Activated naive CD8-positive, alpha-beta T cell treated with anti-CD3 and anti-CD28 coated beads for 36 hours (primary cell): ENCODE results near the gene KIRREL1. TPM values are rescaled to one million over a fixed set of nuclear protein-coding genes. Genes with fewer than 3 reads are reported as not detected.

ENCODE experiments used
- DNase-seq: peaks from one replicate; pipeline ENCODE4 v3.0.0; 2021
- H3K27ac Mint-ChIP-seq: one replicate; pipeline ENCODE4 v1.8.0; 2022; ENCODE audit warnings: mild to moderate bottlenecking, moderate library complexity, mixed read lengths
- H3K27me3 Mint-ChIP-seq: one replicate; pipeline ENCODE4 v1.8.0; 2022; ENCODE audit warnings: mild to moderate bottlenecking, mixed read lengths
- H3K36me3 Mint-ChIP-seq: one replicate; pipeline ENCODE4 v1.8.0; 2021; ENCODE audit warnings: mild to moderate bottlenecking, mixed read lengths
- H3K4me1 Mint-ChIP-seq: one replicate; pipeline ENCODE4 v1.8.0; 2021; ENCODE audit warnings: mixed read lengths
- H3K4me3 Mint-ChIP-seq: one replicate; pipeline ENCODE4 v1.8.0; 2022; ENCODE audit warnings: mild to moderate bottlenecking, moderate library complexity, mixed read lengths
- H3K9me3 Mint-ChIP-seq: one replicate; pipeline ENCODE4 v1.8.0; 2022; ENCODE audit warnings: mixed read lengths
- total RNA-seq, 2 experiments: library from RNA; stranded (reverse); gene quantifications; one replicate each; pipeline ENCODE4 v1.2.3, GENCODE V29; 2021

KIRREL1 gene
- total RNA-seq, 2 experiments from 2014 or later, result 0.10 to 0.16 TPM

DNA sequence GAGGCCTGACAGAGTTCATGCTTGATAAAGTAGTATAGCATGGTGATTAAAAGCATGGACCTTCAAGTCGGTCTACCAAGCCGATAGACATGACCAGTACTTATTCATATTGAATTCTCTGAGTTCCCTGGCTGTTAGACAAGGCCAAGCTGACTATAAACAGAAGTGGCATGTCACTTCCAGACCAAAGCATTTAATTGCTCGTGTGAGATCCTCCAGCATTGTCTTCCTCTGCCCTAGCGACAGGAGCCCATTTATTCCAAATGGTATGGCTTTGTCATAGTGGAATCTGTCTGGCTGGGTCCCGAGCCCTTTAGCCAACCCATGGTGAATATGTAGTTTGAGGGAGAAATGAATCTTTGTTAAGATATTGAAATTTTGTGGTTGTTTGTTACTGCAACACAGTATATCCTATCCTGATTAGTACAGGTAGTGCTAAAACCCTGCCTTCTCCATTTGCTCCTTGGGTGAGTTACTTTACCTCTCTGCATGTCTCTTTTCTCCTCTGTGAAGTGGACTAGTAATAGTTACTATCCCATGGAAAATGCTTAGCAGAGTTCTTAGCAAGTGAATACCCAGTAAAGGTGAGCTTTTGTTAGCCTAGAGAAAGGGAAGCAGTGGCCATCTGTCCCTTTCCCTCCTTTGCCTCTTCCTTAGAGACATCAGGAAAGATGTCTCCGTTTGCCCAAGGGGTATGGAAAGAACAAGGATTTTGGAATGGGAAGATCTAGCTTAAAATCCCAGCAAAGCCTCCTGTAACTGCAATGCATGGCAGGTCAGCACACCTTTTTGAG is 109.6 kb downstream of the KIRREL1 start:
- H3K4me1 Mint-ChIP-seq, result peaks cover 10% of the 10 kb centered on the region
- H3K4me3 Mint-ChIP-seq, result no peak overlapping the region
- no peak overlapping the region for H3K27ac Mint-ChIP-seq
- DNase-seq, result no peak
- H3K9me3 Mint-ChIP-seq, result no peaks in the 10 kb centered on the region
- no peaks in the 10 kb centered on the region for H3K36me3 Mint-ChIP-seq
- peaks cover 14% of the 10 kb centered on the region for H3K27me3 Mint-ChIP-seq

DNA sequence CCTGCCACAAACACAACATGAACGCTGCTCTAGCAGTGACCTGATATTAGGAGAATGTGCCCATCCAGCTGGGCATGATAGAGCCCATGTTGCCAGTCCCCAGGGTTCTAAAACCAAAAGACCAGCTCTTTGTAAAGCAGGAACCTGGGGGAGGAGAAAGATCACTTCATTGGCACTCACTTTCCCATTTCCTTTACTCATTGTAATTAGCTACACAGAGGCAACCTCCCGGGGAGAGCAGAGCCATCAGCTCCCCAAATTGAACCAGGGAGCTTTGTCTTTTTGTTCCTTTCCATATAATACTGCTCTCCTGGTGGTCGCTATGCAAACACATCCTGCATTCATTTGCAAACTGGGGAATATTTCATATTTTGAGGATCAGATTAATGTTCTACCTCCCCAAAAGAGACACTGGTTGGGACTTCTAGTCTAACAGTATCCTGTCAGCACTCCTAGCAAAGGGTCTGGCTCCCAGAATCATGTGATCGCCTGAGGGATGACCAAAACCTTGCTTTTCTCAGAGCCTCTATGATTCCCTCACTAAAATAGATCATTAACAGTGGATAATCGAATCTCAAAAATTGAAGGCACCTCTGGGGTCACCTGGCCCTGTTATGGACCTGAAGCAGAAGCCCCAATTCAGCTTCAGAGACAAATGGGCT is 110.5 kb downstream of the KIRREL1 start:
- Mint-ChIP-seq H3K27me3 (peaks cover 14% of the 10 kb centered on the region), H3K36me3 (no peaks in the 10 kb centered on the region), H3K4me3 (no peak overlapping the region), H3K9me3 (no peaks in the 10 kb centered on the region), H3K4me1 (peaks cover 10% of the 10 kb centered on the region), H3K27ac (no peak overlapping the region)
- DNase-seq, result no peak

DNA sequence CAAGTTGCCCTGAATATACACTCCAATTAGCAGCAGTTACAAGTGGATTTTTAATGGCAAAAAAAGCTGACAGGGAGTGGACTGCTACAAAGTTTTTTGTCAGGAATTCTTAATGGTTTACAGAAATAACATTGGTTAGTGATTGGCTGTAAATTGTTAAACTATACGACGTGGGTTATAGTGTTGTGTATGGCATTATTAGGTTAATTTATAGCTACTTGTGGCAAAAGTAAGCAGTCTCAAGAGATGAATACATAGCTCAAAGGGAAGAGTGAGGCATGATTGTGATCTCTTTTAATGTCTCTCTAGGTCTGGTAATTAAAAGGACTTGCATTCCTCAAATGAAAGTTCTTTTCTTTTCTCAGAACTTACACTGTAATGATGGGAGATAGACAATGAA is 111.4 kb downstream of the KIRREL1 start:
- H3K36me3 Mint-ChIP-seq, result no peaks in the 10 kb centered on the region
- H3K4me3 Mint-ChIP-seq, result no peak overlapping the region
- peaks cover 3% of the 10 kb centered on the region for H3K9me3 Mint-ChIP-seq
- peaks cover 10% of the 10 kb centered on the region for H3K4me1 Mint-ChIP-seq
- H3K27ac Mint-ChIP-seq, result no peak overlapping the region
- peaks cover 14% of the 10 kb centered on the region for H3K27me3 Mint-ChIP-seq
- DNase-seq, result no peak

DNA sequence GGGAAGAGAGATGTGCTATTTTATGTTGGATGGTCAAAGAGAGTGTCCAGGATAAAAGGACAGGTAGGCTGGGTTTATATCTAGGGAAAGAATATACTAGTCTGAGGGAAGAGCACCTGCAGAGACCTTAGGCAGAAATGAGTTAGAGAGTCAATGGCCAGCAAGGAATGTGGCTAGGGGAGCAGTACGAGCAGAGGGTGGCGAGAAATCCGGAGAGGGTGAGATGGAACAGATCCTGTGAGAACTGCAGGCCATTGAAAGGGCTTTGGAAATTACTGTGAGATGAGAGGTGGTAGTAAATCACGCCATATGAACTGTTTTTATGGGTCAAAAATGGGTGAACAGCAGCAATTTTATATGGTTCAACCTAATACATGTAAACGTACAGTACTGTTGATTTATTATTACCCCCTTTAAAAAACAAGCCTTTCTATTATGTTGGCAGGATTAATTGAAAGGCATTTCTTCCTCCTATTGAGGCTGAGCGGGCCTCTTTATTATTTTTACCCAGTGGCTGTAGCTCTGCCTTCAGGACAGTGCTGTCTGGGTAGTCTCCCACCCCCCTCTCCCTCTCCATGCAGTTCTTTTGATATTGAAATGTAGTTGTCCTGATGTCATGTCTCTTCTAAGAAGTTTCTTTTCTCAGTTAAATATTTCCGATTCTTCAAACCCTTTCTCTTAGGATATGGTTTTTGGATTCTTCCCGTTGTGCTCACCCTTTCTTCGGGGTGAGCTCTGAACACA is 112.1 kb downstream of the KIRREL1 start:
- Mint-ChIP-seq H3K4me1 (peaks cover 10% of the 10 kb centered on the region), H3K27me3 (peaks cover 14% of the 10 kb centered on the region), H3K36me3 (no peaks in the 10 kb centered on the region), H3K9me3 (peaks cover 3% of the 10 kb centered on the region), H3K27ac (no peak overlapping the region), H3K4me3 (no peak overlapping the region)
- no peak for DNase-seq

DNA sequence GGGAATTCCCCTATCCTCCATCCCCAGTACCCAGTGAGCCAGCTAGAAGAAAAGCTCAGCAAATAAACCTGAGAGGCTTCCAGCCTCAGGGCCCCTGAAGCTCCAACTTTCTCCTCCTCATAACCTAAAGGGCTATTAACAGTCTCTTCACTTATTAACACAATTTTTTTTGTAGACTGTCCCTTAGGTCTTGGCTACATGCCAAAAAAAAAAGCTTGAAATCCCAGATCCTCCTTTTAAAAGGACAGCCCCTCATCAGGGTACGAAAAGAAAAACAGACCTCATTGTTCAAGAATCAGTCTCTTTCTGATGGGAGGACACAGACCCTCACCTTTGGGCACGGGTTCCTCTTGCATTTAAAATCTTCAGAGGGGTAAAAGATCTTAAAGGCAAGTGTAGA is 114.5 kb downstream of the KIRREL1 start:
- peaks cover 3% of the 10 kb centered on the region for H3K4me1 Mint-ChIP-seq
- no peak overlapping the region for H3K4me3 Mint-ChIP-seq
- DNase-seq, result no peak
- no peak overlapping the region for H3K27ac Mint-ChIP-seq
- peaks cover 25% of the 10 kb centered on the region for H3K27me3 Mint-ChIP-seq
- peaks cover 3% of the 10 kb centered on the region for H3K9me3 Mint-ChIP-seq
- peaks cover 2% of the 10 kb centered on the region for H3K36me3 Mint-ChIP-seq

DNA sequence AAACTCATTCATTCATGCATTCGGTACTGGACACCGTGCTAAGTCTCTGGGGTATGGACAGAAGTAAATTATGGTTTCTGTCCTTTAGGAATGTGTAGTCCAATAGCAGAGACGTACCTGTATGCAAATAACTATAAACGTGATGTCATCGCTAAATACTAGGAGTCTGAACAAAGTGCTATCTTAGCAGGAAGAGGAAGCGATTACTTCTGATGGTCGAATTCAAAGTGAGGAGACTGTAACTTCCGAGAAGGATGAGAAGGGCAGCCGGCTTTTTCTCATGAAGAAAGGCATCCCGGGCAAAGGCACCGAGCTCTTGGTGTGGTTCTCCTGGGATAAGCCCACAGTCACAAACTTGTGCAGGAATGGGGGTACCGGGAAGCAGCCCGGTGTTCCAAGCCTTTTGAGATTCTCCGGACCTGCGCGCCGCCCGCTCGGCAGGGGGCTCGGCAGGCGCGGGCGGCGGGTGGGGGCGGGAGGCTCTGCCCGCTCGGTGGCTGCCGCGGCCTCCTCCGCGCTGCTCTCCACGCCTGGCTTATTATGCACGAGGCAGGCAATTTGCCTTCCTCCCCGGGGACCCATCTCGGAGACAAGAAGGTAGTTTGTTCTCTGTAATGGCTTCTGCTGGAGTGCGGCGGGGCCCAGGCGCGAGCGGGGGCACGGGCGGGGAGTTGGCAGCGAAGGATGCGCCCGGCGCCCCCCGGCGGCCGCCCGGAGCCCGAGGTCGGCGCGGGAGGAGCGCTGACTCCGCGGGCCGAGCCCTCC is 119.7 kb downstream of the KIRREL1 start:
- DNase-seq, result peak; percentile 66
- H3K27ac Mint-ChIP-seq, result no peak overlapping the region

DNA sequence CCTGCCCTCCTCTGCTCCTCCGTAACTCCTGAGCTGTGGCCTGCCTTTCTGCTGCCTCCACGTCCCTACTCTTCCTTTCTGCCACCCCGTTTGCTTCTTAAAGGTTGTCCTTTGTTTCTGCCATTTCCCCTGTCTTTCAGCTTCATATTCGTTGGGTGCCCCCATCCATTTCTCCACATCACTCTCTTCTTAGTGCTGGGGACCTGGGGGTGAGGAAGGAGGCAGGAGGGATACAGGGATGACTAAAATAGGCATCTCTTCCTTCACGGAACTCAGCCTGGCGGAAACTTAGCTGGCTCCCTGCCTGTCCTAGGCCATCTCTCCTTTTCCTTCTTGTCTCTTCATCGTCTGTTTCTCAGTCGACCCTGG is 120.3 kb downstream of the KIRREL1 start:
- H3K27me3 Mint-ChIP-seq, result peaks cover 55% of the 10 kb centered on the region
- H3K4me1 Mint-ChIP-seq, result peaks cover 9% of the 10 kb centered on the region
- DNase-seq, result no peak
- H3K36me3 Mint-ChIP-seq, result peaks cover 2% of the 10 kb centered on the region
- H3K27ac Mint-ChIP-seq, result no peak overlapping the region
- peak overlapping the region; percentile 72 for H3K4me3 Mint-ChIP-seq
- peaks cover 3% of the 10 kb centered on the region for H3K9me3 Mint-ChIP-seq

More for the DNA sequence above, 119.7 kb downstream of the KIRREL1 start:
- Mint-ChIP-seq H3K4me3 (peak overlapping the region; percentile 49), H3K27me3 (peaks cover 50% of the 10 kb centered on the region), H3K9me3 (peaks cover 3% of the 10 kb centered on the region), H3K36me3 (peaks cover 2% of the 10 kb centered on the region), H3K4me1 (peaks cover 9% of the 10 kb centered on the region)

DNA sequence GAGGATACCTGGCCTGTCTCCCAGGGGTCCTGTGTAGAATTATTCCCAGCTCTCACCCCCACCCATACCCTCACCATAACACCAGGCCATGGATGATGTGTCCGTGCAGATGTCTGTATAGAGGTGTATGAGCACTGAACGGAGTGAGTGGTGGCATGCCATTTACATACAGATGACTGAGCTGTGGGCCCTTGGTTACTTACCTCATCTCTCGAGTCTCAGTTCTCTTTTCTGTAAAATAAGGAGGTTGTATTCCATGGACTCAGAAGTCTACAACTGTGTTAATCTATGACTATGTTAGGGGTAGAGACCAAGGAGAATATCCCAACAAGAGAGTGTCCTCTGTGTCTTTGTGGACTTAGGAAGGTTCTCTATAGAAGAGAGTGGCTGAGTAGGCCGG is 121.7 kb downstream of the KIRREL1 start:
- no peak overlapping the region for H3K27ac Mint-ChIP-seq
- DNase-seq, result no peak
- H3K9me3 Mint-ChIP-seq, result no peaks in the 10 kb centered on the region
- peaks cover 68% of the 10 kb centered on the region for H3K27me3 Mint-ChIP-seq
- H3K4me3 Mint-ChIP-seq, result no peak overlapping the region
- peaks cover 2% of the 10 kb centered on the region for H3K36me3 Mint-ChIP-seq
- H3K4me1 Mint-ChIP-seq, result peaks cover 9% of the 10 kb centered on the region

DNA sequence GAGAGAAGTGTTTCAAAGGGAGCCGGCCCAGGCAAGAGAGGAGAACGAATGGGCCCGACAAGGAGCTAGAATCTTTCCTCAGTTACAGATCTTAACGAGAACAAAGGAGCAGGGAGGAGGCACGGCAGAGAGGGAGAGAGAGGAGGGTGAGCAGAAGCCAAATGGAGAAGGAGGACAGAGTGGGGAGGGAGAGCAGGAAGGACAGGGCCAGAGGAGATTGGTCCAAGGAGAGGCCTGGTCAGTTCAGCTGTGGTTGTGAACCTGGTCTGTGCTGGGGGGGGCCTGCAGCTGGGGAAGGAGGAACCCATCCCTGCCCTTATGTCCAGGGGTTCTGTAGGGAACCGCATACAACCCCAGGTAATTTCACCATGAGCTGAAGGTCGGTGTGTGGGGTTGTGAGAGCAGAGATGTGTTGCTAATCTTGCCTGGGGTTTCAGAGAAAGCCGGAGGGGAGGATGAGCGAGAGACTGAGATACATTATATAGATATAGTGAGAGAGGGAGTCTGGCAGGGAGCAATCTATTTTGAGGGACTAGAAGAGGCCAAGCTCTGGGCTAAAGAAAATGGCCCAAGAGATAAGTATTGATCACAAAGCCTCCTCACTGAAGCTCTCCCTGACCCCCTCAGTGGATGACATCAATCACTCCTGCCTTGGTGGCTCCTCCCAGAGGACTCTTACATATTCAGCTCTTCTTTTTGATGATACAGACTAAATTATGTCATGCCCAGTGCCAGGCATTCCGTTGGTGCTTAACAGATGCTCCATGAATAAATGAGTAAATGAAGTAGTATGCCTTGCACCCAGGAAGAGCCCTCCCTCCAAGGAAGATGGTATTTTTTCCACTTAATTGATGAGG is 123.1 kb downstream of the KIRREL1 start:
- no peak overlapping the region for H3K4me3 Mint-ChIP-seq
- H3K27me3 Mint-ChIP-seq, result peaks cover 82% of the 10 kb centered on the region
- H3K4me1 Mint-ChIP-seq, result peaks cover 9% of the 10 kb centered on the region
- peaks cover 2% of the 10 kb centered on the region for H3K36me3 Mint-ChIP-seq
- H3K27ac Mint-ChIP-seq, result no peak overlapping the region
- H3K9me3 Mint-ChIP-seq, result no peaks in the 10 kb centered on the region
- no peak for DNase-seq

DNA sequence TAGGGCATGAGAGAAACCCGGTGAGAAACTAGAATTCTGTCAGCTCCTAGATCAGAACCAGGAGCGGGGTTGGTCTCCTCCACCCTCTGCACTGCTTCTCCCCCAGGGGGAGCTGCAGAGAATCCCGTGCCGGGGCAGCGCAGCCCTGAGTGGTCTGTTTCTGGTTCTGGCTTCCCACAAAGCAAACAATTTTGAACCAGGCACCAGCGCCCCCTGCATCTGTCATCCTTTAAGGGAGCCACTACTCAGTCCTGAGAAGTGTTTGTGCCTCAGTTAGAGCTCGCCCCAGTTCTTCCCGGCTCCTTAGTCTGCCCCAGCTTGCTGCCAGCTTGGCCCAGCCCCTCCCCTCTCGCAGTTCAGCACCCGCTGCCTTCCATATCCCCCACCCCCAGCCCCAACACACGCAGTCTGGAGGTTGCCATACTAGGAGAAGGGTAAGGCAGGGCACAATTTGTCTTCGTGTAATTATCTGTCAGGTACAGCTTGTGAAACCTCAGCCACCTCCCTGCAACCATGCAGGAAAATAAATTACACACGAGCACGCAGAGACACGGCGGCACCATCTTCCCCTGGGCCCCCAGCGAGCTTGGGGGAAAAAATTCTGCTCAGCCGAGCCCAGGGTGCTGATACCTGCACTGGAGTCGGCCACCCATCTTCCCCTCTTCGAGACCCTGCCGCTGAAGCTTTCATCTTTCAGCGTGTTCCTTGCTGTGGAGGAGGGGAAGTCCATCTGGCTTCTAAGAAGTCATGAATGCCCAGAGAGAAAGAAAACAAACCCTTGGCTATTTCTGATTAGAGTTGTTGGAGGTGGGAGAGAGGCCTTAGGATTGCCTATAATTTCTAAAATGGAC is 124.6 kb downstream of the KIRREL1 start:
- Mint-ChIP-seq H3K4me1 (peaks cover 6% of the 10 kb centered on the region), H3K9me3 (no peaks in the 10 kb centered on the region), H3K27ac (no peak overlapping the region), H3K36me3 (no peaks in the 10 kb centered on the region), H3K27me3 (peaks cover 77% of the 10 kb centered on the region), H3K4me3 (peak overlapping the region; percentile 51)
- DNase-seq, result peak; percentile 41

DNA sequence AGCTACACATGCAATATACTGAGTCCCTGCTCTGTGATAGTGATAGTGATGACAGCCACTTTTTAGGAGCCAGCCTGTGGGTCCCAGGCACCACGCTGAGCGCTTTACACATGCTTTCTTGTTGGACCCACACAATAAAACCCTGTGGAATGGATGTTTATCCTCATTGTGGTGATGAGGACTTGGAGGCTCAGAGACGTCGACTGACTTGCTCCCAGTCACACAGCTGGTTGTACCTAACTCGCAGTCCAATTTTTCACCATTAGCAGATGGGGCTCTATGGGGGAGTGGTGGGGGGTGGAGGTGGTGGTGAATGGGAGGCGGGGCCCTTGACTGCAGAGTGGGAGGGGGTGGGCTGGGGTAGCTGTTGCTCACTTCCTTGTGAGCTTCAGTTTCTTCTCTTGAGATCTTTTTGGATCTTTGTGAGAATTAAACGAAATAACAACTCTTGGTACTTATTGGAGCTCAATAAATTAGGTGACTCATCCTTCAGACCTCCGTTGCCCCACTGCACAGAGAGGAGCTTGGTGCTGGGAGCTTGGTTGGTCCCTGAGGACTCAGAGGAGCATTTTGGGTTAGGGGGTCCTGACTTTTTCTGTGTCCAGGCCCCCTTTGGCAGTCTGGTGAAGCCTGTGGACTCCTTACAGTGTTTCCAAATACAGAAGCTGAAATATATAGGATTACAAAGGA is 125.4 kb downstream of the KIRREL1 start:
- Mint-ChIP-seq H3K4me3 (no peak overlapping the region), H3K27ac (no peak overlapping the region), H3K27me3 (peaks cover 73% of the 10 kb centered on the region), H3K36me3 (no peaks in the 10 kb centered on the region), H3K9me3 (no peaks in the 10 kb centered on the region), H3K4me1 (peaks cover 4% of the 10 kb centered on the region)
- no peak for DNase-seq

DNA sequence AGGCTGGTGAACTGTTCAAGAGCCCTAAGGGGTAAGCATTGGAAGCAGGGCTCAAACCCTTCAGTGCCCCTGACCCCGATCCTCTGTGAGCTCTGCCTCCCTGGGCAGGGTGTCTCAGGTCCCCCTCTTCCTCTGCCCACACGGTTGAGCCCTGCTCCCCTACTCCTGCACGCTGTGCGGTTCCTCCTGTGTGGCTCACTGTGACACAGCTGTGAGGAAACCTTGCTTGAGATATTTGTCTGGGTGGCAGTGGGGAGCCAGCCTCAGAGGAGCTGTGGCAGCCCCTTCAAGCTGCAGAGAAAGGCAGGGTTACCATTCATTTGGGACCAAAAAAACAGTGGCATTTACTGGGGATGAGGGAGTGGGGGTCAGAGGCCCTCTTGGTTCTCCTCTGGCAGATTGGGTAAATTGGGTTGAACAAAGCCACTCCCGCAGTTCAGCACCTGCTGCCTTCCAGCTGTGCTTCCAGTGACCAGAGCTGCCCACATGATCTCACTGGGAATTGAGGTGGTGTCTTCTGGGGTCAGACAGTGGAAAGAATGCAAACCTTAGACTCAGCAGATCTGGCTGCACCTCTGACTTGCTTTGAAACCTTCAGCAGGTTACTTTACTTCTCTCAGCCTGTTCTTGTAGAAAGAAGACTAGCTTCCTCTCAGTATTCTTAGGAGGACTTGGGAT is 126.7 kb downstream of the KIRREL1 start:
- Mint-ChIP-seq H3K36me3 (no peaks in the 10 kb centered on the region), H3K4me1 (peaks cover 2% of the 10 kb centered on the region), H3K9me3 (no peaks in the 10 kb centered on the region), H3K4me3 (no peak overlapping the region), H3K27me3 (peaks cover 74% of the 10 kb centered on the region), H3K27ac (no peak overlapping the region)
- no peak for DNase-seq
